HG03575 (cell line): ENCODE data around the gene ACVR1.

Experiments
- ATAC-seq: cut with Tn5 transposase; IDR thresholded peaks from one replicate; pipeline ENCODE4 v1.9.1; 2021; ENCODE audit not compliant: unreplicated experiment, insufficient number of reproducible peaks, low FRiP score; ENCODE audit errors: extremely low read depth

The ACVR1 gene

DNA sequence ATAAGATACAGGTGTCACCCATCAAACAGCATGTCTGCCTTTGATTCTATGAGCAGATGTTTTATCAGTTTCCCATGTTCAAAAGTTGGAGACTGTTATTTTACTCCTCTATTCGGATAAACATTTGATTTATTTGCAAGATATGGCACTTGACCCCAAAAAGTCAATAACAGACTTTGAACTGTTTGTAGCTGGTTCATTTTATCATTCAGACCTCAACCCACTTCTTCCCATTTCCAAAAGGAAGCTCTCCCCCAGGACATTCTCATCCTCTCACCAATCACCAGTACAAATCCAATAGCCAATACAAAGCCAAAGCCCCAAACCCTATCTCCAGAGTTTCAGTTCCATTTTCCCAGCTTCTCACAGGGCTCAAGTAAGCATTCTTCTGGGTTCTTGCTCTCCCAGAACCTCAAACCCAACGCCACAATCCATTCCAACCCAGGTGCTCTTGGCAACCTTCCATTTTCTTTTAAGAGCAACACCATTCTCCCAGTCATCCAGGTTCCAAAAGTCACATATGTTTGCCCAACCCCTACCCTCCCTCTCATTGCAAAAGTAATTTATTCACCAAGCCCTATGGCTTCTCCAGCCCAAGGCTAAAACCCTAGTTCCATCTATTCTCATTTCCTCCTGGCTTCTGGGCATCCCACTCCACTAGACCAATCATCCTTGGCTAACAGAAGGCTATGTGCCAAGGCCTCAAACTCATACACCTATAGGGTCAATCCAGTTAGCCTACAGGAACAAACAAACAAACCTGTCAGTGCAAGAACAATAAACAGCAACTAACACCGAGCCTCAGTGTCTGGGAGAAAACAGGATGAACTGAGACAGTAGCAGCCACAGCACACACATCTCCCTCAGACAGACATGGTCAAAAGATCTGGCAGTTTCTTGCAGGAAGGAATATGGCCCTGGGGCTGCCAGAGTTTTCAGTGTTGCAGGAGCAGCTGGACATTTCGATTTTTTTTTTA lies 9.2 kb downstream of the ACVR1 start:
- no peak for ATAC-seq

DNA sequence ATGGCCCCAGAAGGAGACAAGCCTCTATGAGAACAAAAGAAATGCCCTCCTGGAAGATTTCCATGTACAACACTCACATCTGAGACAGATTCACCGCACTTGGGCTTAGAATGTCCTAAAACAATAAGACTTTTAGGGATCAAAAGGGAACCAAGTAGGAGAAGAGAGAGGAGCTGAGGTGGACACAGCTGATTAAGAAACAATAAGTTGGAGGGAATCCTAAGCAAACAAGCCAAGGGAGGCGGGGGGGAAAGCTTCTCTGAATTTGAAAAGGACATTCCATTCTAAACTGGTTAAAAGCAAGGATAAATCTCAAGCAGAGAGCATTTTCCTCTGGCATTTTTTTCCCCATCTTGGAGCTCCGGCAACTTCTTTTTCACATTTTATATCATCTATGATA lies 9.9 kb downstream of the ACVR1 start:
- ATAC-seq = no peak

DNA sequence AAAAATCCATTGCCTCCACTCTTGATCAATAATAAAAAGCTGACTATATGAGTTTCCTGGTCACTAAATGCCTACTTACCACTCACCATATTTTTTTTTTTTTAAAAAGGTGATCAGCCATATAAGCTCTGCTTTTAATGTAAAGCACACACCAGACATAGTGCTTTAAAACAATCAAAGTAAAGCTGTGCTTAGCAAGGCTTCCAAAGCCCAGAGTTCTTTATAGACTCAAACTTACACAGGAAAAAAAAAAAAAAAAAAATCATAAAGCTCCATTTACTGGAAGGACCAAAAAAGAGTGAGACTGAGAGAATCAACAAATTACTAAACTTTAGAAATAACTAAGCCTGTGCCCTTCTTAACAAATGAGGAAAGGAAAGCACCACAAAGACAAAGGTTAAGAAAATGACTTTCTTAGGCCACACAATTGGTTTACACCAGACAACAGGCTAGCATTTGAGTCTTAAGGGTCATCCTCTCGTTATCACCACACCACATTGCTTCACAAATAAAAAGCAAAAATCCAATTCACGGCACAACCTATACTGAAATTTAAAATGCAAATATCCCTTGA lies 11.2 kb downstream of the ACVR1 start:
- ATAC-seq = no peak

DNA sequence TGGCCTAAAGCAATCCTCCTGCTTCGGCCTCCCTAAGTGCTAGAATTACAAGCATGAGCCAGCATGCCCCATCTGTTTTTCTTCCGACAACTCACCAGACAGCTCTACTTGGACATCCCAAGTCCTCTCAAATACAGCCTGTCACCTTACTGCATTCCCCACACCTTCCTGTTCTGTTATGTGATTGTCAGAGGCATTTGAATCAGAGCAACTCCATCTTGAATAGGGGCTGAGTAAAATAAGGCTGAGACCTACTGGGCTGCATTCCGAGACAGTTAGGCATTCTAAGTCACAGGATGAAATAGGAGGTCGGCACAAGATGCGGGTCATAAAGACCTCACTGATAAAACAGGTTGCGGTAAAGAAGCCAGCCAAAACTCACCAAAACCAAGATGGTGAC lies 17.3 kb downstream of the ACVR1 start:
- no peak for ATAC-seq

DNA sequence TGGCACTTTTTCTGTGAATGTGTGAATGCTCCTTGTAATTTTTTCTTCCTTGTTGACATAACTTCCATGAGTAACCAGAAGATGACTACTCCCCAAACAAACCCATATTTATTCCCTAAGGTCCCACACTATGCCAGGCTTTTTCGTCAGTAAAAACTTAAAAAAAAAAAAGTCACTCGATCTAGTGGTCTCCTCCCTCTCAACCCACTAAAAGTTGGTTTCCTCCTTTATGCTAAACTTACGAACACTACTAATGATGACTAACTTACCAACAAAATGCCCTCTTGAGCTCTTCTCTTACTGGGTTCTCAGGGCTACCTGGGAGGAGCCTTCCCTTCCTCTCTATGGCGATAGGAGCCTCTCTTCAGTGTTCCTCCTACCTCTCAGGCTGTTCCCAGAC lies 18.2 kb downstream of the ACVR1 start:
- no peak for ATAC-seq

DNA sequence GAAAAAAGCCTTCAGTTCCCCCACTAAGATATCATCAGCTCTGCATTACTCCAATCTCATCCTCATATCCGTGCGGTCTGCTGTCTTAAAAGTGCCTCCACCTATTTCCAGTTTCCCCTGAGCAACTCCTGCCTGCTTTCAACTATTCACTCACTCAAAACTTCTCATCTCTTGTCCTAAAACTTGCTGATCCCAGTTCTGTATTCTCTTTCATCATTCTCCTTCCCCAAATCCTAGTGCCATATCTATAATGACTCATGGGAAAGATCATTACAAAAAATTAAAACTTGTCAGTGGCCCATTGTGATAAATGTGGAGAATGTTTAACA lies 20.0 kb downstream of the ACVR1 start:
- ATAC-seq = no peak

DNA sequence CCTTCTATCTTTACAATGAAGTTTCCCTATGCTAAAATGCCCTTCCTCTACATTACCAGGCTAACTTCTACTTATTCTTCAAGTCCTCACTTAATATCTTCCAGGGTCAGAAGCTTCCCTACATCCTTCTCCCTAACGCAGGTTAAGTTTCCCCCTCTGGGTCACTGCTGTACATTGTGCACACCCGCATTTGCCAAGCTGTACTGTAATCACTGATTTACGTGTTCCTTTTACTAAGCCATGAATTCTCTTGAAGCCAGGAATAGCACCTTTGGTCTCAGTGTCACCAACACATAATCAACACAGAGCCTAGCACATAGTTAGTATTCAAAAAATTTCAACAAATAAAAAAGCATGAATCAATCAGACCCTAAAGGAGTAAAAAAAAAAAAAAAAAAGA lies 22.3 kb downstream of the ACVR1 start:
- no peak for ATAC-seq

DNA sequence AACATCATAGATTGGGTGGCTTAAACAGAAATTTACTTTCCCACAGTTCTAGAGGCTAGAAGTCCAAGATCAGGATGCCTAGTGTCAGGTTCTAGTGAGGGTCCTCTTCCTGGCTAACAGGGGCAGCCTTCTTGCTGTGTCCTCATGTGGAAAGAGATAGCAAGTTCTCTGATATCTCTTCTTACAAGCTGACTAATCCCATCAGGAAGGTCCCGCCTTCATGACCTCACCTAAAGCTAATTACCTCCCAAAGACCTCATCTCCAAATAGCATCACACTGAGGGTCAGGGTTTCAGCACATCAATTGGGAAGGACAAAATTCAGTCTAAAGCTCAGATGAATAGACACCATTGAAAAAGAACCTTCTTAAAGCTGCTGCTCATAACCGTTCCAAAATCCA lies 22.9 kb downstream of the ACVR1 start:
- ATAC-seq = no peak

DNA sequence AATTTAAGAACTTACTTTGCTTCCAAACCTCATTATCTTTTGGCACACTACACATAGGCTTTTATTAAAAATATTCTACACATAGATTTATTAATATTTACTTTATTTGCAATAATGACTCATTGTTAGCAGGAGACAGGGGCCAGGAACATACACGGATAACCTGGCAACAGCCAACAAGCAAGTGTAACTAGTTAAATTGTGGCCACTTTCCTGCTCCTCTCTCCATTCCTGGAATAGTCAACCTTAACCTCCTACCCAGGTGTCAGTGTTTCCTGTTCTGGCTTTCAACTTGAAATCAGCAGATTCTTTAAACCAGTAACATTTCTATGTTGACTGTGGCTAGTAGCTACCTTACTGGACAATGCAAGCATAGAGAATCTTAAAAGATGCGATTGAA lies 26.5 kb downstream of the ACVR1 start:
- no peak for ATAC-seq

DNA sequence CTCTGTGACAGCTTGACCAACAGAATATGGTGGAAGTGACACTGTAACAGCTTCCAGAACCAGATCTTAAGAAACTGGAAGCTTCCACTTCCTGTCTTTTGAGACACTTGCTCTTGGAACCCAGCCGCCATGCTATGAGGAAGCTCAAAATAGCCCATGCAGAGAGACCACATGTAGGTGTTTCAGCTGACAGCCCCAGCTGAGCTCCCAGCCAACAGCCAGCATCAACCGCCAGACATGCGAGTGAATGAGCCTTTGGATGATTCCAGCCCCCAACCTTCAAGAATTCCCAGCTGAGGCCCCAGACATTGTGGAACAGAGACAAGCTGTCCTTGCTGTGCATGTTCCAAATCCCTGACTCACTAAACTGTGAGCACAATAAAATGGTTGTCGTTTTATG lies 27.9 kb downstream of the ACVR1 start:
- no peak for ATAC-seq

DNA sequence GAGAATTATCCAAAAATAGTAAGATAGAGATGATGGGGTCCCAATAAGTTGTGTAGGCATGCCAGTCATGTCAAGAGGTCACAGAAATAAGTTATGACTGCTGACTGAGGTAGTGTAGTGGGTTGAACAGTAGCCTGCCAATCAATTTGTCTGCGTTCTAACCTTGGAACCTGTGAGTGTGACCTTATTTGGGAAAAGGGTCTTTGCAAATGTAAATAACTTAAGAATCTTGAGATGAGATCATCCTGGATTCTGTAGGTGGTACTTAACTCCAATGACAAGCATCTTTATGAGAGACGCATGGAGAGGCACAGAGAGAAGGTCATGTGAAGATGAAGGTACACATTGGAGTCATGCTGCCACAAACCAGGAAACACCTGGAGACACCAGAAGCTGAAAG lies 31.0 kb downstream of the ACVR1 start:
- ATAC-seq = no peak

DNA sequence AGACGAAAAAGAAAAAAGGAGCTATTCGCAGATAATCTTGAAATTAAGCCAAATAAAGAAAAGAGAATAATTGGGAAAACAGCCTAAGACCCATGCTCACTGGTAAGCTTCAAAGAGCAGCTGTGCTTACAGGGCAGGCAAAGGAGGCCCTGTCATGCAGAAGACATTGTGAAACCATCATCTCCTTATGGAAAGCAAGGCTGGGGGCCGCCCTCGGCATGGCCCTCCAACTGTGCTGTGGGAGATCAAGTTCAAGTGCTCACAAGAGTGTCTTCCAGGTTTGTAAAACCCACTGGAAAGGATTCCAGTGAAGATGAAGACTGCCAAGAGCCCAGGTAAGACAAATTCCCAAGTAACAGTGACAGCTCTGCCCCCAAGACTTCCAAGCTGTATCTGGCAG lies 32.2 kb downstream of the ACVR1 start:
- ATAC-seq = no peak

DNA sequence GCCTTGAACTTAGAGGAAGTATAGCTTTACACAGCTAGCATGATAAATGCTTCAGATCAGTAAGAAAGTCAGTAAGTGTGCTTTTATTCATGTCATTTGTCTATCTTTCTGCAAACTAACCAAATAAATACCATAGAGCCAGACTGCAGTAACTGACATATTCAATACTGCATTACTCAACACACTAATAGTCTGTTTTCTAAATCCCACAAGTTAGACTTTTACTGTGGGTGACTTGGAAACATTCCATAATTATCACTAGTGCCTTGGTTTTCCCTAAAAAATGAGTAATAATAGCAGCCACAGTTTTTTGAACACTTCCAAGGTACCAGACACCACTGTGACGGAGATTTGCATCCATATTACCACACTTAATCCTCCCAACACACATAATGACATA lies 33.0 kb downstream of the ACVR1 start:
- ATAC-seq = no peak

DNA sequence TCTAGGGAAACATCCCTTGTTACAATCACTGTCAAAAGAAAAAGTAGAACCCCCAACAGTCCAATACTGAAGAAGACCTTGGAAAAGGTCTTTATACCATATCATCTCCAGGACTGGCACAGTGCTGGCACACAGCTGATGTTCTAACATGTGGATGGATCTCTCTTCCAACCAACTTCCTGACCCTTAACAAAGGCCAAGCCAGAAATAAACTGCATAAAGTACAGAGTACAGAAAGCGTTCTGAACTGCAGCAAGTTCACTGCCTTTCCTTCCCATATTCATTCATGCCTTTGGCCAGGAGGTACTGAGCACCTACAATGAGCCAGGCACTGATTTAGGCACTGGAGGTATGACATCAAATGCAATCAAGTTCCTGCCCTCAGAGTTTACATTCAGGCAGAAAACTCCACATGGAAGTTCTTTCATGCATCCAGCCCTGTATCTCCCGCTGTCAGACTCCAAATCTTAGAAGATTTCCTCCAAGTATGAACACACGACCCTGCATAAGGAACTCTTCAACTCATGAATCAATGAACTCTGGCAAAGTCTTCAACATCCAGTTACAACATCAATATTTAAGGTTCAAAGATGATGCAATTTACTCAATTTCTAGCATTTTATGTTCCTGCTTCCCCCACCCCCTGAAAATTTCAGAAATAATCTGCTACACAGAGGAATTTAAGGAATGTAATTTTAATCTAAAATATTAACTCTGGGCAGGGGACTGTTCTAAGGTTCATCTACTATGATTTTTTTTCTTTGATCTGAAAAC lies 33.8 kb downstream of the ACVR1 start:
- ATAC-seq = no peak

DNA sequence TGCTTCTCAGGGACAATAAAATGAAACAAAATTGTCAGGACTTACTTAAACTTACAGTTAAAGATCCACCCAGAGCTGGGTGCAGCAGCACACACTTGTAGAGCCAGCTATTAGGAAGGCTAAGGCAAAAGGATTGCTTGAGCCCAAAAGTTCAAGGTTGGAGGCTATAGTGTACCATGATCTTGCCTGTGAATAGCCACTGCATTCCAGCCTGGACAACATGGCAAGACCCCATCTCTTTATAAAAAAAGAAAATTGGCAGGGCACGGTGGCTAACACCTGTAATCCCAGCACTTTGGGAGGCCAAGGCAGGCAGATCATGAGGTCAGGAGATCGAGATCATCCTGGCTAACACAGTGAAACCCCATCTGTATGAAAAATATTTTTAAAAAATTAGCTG lies 34.6 kb downstream of the ACVR1 start:
- no peak for ATAC-seq

DNA sequence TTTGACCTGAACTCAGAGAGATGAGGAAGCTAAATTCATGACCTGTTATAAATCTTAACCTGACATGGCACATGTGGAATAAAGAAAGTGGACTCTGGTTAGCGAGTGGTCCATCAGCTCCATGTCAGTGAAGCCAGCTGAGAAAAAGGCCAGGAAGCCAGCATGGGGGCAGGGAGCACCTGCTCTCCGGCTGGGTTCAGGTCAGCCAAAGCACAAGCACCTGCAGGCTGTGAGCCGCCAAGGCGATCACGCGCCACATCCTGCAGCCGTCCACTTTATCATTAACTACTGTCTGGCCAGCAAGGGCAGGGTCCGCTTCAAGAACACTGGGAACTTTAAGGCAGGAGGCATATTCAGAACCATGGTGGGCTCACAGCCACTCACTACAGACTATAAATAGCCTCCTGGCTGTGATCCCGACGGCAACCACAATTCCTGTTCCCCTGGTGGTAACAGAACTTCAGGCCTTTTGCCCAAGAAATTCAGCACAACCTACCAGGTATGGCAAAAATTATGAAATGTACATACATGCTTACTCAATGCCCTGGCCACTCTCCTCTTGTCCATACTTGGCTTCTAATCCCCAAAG lies 35.5 kb downstream of the ACVR1 start:
- ATAC-seq = no peak

DNA sequence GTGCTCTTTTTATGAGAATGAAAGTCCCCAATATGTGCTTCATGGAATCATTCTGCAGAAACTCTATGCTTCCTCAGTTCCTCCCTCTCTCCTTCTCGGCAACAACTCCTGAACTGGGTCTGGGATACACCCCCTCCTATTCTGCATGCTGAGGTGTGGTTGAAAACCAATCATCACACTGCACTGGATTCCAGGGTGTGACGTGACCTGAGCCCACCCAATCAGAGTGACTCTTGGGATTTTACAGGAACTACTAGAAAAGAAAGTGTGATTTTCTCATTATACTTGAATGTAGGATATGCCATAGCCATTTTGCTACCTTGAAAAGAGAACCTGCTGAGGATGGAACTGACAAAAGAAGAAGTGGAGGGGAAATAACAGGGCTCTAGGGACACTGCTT lies 36.3 kb downstream of the ACVR1 start:
- no peak for ATAC-seq

DNA sequence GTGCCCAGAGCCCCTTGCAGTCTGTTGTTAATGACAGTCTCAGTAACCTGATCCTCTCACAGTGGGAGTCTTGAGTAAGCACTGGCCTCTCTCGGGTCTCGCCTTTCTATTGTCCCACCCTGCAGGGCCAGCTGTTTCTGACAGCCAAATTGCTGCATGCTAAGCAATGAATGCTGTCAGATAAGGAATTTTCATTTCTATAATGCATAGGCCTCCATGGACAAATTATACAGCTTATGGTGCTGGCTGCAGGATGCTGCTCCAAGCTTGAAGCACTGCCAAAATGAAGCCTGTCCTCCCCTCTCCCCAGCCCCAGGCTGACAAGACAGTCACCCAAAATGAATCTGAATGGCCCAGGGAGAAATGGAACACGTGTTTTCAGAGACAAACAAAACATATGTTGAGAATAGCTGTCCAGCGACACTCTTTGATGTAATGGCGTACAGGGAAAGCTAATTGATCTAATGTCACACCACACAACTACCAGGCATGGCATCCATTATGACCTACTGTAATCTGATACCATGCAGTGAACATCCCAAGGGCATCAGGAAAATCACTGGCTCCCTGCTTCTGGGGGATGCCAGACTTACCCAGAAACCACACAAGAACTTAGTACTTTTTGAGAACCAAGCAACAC lies 36.8 kb downstream of the ACVR1 start:
- no peak for ATAC-seq

DNA sequence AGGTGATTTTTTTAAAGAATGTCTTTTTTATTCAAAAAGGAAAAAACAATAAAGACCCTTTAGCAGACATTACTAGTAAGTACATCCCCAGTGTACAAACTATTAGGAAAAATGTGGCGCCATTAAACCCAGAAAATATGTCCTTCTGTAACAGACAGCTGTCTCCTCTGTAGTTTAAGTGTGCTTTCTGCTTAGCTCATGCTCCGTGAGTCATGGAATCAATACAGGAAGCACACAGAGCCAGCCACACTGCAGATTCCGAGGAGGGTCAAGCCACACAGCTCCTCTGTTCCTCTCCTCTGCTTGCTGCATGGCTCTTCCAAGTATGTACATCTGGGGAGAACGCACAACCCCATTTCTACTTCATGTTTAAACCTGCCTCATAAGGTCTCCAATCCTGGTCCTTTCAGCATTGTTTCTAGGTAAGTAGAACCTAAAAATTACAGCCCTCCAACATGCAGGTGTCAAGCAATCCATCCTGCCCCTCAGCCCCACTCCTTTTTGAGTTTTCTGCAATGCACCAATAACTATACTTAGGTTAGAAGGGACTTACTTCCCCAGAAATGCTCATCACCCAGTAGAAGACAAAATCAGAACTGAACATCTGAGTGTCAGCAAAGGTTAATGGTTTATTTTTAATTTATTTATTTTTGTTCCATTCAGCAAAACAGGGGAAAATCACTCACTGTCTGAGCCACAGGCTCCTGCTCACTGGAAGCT lies 37.5 kb downstream of the ACVR1 start:
- no peak for ATAC-seq
